Muscle of back (tissue), 11 donors: ENCODE results near the gene ATP6V1B1. TPM values are rescaled to one million over a fixed set of nuclear protein-coding genes. Genes with fewer than 3 reads are reported as not detected.
A peak's percentile ranks its signal among the peaks of the same experiment; 100 is the strongest.

Experiments
- DNase-seq, 3 donors: peaks; one replicate each; pipeline versions ENCODE4 v3.0.0 to v3.0.0-alpha.2; 2013
- polyA plus RNA-seq, 10 donors: library from polyadenylated mRNA; unstranded; fragments of 120-200 nt; gene quantifications; one replicate each; pipeline ENCODE4 v1.2.1, GENCODE V29; 2013; ENCODE audit not compliant: insufficient read length in 10 of 10

The ATP6V1B1 gene
- polyA plus RNA-seq, 10 donors = 0.56 to 3.1 (median 1.2) TPM

GRCh38 chr2:70964596-70965386, 29.1 kb downstream of the ATP6V1B1 start:
- peak; percentile 47 to 85 (median 68) for DNase-seq

- DNase-seq = no peak
Observed at GRCh38 chr2:70965506-70965905, 29.8 kb downstream of the ATP6V1B1 start.

- DNase-seq = no peak
Observed at GRCh38 chr2:70966681-70967080, 31.0 kb downstream of the ATP6V1B1 start.

GRCh38 chr2:70967189-70967588, 31.5 kb downstream of the ATP6V1B1 start:
- no peak for DNase-seq

- no peak for DNase-seq
Observed at GRCh38 chr2:70974592-70974991, 38.9 kb downstream of the ATP6V1B1 start.

- DNase-seq = no peak
Observed at GRCh38 chr2:70975237-70975636, 39.5 kb downstream of the ATP6V1B1 start.

- DNase-seq = peak; percentile 24 to 55 (median 47)
Observed at GRCh38 chr2:70977605-70978205, 42.0 kb downstream of the ATP6V1B1 start.

- DNase-seq = peak in 2 of 3 donors; percentile 66 to 80
Observed at GRCh38 chr2:70978341-70979179, 42.9 kb downstream of the ATP6V1B1 start, which contains the start of gene ANKRD53. ANKRD53 (plus strand) TSS chr2:70978630; CDS start chr2:70978646, 16 bp downstream.

GRCh38 chr2:70979180-70979488, 43.4 kb downstream of the ATP6V1B1 start:
- no peak for DNase-seq

GRCh38 chr2:70979626-70980025, 43.9 kb downstream of the ATP6V1B1 start:
- DNase-seq = no peak

GRCh38 chr2:70981421-70981820, 45.7 kb downstream of the ATP6V1B1 start:
- DNase-seq = no peak

GRCh38 chr2:70981866-70982810, 46.4 kb downstream of the ATP6V1B1 start:
- DNase-seq = no peak

- no peak for DNase-seq
Observed at GRCh38 chr2:70982971-70983370, 47.3 kb downstream of the ATP6V1B1 start.

GRCh38 chr2:70983506-70984227, 48.0 kb downstream of the ATP6V1B1 start:
- DNase-seq = no peak

GRCh38 chr2:70984228-70984575, 48.5 kb downstream of the ATP6V1B1 start:
- no peak for DNase-seq

GRCh38 chr2:70984576-70985282, 49.0 kb downstream of the ATP6V1B1 start:
- peak in 2 of 3 donors; percentile 32 to 50 for DNase-seq

GRCh38 chr2:70985283-70985688, 49.6 kb downstream of the ATP6V1B1 start:
- no peak for DNase-seq

GRCh38 chr2:70985956-70986355, 50.3 kb downstream of the ATP6V1B1 start:
- no peak for DNase-seq

GRCh38 chr2:70986499-70987189, 50.9 kb downstream of the ATP6V1B1 start:
- no peak for DNase-seq
